Omental fat pad (tissue), 4 donors: Measurements from ENCODE around the gene INTS6. TPM values are rescaled to one million over a fixed set of nuclear protein-coding genes. Genes with fewer than 3 reads are reported as not detected.

Experiments used
- ATAC-seq: fragments of 150-250 bp; one replicate; pipeline ENCODE4 v1.9.1; 2016; ENCODE audit warnings: mild to moderate bottlenecking, moderate library complexity; ENCODE audit not compliant: low FRiP score
- DNase-seq: peaks from one replicate; pipeline ENCODE4 v3.0.0-alpha.2; 2019; ENCODE audit warnings: low spot score
- CTCF ChIP-seq, 3 donors: fragments of 450-650 bp; IDR thresholded peaks; one replicate each; pipeline ENCODE4 v1.5.1; 2016 to 2017; ENCODE audit warnings: antibody characterized with exemption in 3 of 3, mild to moderate bottlenecking in 3 of 3, moderate library complexity in 2 of 3
- total RNA-seq, 4 donors: library from RNA; depleted of rRNA; stranded (reverse); fragments of >200 nt; gene quantifications; one replicate each; pipeline ENCODE4 v1.1.0, GENCODE V29; 2016

Gene INTS6
- total RNA-seq, 4 donors from 2014 or later, result 31.3 to 69.7 (median 40.0) TPM

DNA sequence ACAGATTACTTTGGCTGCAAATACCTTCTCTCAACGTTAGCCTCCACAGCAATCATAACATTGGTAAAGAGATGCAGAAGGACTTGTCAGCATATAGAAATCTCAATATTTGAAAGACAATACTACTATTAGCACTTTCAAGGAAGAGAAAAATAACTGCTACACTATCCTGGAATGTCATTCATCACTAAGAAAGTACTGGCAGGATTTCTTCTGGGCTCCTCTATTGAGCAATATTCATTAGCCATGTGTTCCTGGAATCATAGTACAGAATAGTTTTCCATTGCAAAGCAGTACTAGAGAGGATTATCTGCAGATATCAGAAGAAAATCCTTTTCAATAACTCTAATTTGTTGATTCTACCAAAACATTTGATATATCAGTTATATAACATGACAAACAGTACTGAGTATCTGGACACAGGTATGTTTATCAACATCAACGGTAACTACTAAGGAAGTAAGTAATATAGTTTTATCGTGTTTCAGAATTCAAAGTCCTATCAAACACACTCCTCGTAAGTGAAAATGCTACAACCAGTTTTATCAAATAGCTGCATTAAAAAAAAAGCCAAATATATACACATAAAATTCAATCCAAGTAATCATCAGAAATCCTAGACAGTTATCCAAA is 27.3 kb downstream of the INTS6 start:
- no peak for TF ChIP-seq CTCF (IDR thresholded peaks at IDR 0.05)
- ATAC-seq, result peak; percentile 77
- DNase-seq, result no peak

- no peak for ATAC-seq
- TF ChIP-seq CTCF (IDR thresholded peaks at IDR 0.05), result no peak
- DNase-seq, result no peak
Observed at GRCh38 chr13:51423766-51424165, 29.1 kb downstream of the INTS6 start.

GRCh38 chr13:51422484-51422883 is 30.4 kb downstream of the INTS6 start:
- TF ChIP-seq CTCF (IDR thresholded peaks at IDR 0.05), result no peak
- no peak for DNase-seq
- no peak for ATAC-seq

DNA sequence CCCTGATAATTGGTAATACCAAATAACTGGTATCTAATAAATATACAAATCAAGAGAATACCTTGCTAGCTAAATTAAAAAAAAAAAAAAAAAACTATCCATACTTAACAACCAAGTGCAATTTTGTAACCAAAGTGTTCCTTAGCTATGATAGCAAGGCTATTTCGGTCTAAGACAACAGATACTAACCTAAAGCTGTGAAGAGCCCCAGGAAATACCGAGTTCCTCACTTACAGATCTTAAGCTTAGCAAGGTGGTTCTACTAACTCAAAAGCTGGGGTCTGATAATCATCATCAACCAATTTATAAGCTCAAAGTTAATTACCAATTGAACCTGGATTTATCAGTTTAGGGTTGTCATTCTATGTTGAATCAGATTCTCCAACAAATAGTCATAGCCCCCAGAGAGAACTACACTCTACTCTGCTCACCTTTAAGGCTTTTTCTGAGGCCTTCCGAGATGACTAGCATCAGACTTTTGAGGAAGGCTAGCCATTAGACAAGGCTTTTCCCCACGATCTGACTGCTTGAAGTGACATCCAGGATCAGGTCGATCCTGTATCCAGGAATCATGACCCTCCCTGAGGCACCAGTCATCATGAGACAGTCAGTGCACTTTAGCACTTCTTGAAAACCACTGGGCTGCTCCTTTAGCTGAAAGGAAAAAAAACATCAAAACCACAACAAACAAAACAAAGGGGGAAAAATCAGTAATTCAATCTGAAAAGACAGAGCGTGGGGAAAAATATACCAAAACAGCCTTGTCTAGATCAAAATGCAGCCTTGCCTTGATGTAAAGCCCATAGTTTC is 31.9 kb downstream of the INTS6 start:
- no peak for TF ChIP-seq CTCF (IDR thresholded peaks at IDR 0.05)
- no peak for DNase-seq
- no peak for ATAC-seq

DNA sequence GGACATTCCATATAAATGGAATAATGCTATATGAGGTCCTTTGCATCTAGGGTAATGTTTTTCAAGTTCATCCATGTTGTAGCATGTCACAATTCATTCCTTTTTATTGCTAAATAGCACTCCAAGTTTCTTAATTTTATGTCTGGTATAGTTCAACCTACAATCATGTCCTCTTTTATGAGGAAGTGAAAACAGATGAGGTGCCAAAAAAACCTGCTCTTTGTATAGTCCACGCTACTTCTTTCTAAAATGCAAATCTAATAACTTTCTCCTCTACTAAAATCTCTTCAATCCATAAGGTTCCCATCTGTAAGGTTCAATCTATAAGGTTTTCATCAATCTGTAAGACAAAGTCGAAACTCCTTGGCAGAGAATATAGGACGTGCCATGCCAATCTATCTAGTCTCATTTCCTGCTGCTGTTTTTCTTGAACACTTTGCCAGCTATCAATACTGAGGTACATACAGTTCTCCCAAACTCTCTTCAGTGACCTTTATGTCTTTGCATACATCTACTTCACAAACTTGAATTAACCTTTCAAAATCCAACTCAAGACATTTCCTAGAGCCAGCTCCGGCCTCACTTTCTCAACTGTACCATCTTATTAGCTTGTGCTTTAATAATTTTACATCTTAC is 33.7 kb downstream of the INTS6 start:
- no peak for TF ChIP-seq CTCF (IDR thresholded peaks at IDR 0.05)
- no peak for ATAC-seq
- DNase-seq, result no peak

- TF ChIP-seq CTCF (IDR thresholded peaks at IDR 0.05), result no peak
- no peak for ATAC-seq
Observed at GRCh38 chr13:51417716-51418115, 35.1 kb downstream of the INTS6 start.

More at GRCh38 chr13:51417716-51418115, 35.1 kb downstream of the INTS6 start:
- DNase-seq, result no peak
